GM18870 (cell line): ENCODE data around the gene CFAP300.

Experiments used
- ATAC-seq: cut with Tn5 transposase; IDR thresholded peaks from one replicate; pipeline ENCODE4 v1.9.1; 2021; ENCODE audit warnings: moderate library complexity; ENCODE audit not compliant: unreplicated experiment

The CFAP300 gene

GRCh38 chr11:102119997-102120396 is 72.8 kb downstream of the CFAP300 start:
- ATAC-seq = no peak

GRCh38 chr11:102120437-102120973 is 73.3 kb downstream of the CFAP300 start:
- ATAC-seq = no peak

- ATAC-seq = no peak
Observed at GRCh38 chr11:102121329-102121728, 74.1 kb downstream of the CFAP300 start.
